Lung (tissue), 12 donors: ENCODE results near the gene TNNC2. TPM values are rescaled to one million over a fixed set of nuclear protein-coding genes. Genes with fewer than 3 reads are reported as not detected.

ENCODE experiments used
- ATAC-seq: fragments of 200-7000 bp; cut with Tn5 transposase; one replicate; pipeline ENCODE4 v1.9.1; 2020; ENCODE audit warnings: moderate number of reproducible peaks; ENCODE audit not compliant: insufficient read depth, low FRiP score
- DNase-seq, 3 donors: peaks; one replicate each; pipeline ENCODE4 v3.0.0-alpha.2; 2013 to 2017
- H3K27ac ChIP-seq, 2 donors: one replicate each; pipeline ENCODE4 v1.5.1; 2013; ENCODE audit warnings: mild to moderate bottlenecking in 2 of 2, moderate library complexity in 2 of 2, control low read depth in 1 of 2, inconsistent platforms in 1 of 2, low read depth in 1 of 2, low read length in 1 of 2
- H3K27me3 ChIP-seq, 3 donors: one replicate each; pipeline ENCODE4 v1.5.1; 2013; ENCODE audit warnings: low read length in 2 of 3; ENCODE audit not compliant: control insufficient read depth in 3 of 3, insufficient read depth in 3 of 3
- H3K36me3 ChIP-seq, 4 donors: one replicate each; pipeline ENCODE4 v1.5.1; 2013; ENCODE audit warnings: low read length in 4 of 4, mild to moderate bottlenecking in 1 of 4, moderate library complexity in 1 of 4; ENCODE audit not compliant: control insufficient read depth in 4 of 4, insufficient read depth in 4 of 4
- H3K4me1 ChIP-seq, 5 donors: one replicate each; pipeline ENCODE4 v1.5.1; 2013; ENCODE audit warnings: low read length in 5 of 5, mild to moderate bottlenecking in 2 of 5, moderate library complexity in 1 of 5; ENCODE audit not compliant: control insufficient read depth in 5 of 5, insufficient read depth in 5 of 5
- H3K4me3 ChIP-seq: one replicate; pipeline ENCODE4 v1.5.1; 2013; ENCODE audit warnings: mild to moderate bottlenecking, control low read depth, moderate library complexity
- H3K9ac ChIP-seq, 2 donors: one replicate each; pipeline ENCODE4 v1.5.1; 2013; ENCODE audit warnings: low read length in 2 of 2, control low read depth in 1 of 2; ENCODE audit not compliant: insufficient read depth in 1 of 2
- H3K9me3 ChIP-seq, 4 donors: one replicate each; pipeline ENCODE4 v1.5.1; 2013; ENCODE audit warnings: low read length in 3 of 4, mild to moderate bottlenecking in 1 of 4, moderate library complexity in 1 of 4; ENCODE audit not compliant: control insufficient read depth in 4 of 4, insufficient read depth in 3 of 4
- CTCF ChIP-seq: IDR thresholded peaks from 2 replicates; pipeline ENCODE4 v1.5.1; 2012; ENCODE audit warnings: mild to moderate bottlenecking; ENCODE audit errors: control extremely low read depth, extremely low read depth
- WGBS, 2 donors: extraction: QIAGEN DNeasy Blood & Tissue Kit; methylation state at CpG; one replicate each; pipeline ENCODE4 v1.1.7; 2013; 5-methylcytosine and 5-hydroxymethylcytosine counted together
- polyA plus RNA-seq, 2 donors: library from polyadenylated mRNA; stranded (reverse); fragments of 200-250 nt; gene quantifications; one replicate each; pipeline ENCODE4 v1.2.1, GENCODE V29; 2013
- total RNA-seq, 2 donors: library from RNA; depleted of rRNA in 1 of 2; stranded (reverse); fragments of >200 nt in 1 of 2; gene quantifications; one replicate each; pipeline ENCODE4 v1.2.1, GENCODE V29; 2014 to 2021
- donor health status: control.
- donor health status: control.
- donor health status: Bipolar disorder and iron deficiency.
- donor health status: healthy.
- donor health status: DM: yes; HTN: yes; CAD: no.

Gene TNNC2
- total and polyA plus RNA-seq, 4 donors: 0.54 to 1.5 (median 1.1) TPM; not detected in 1

DNA sequence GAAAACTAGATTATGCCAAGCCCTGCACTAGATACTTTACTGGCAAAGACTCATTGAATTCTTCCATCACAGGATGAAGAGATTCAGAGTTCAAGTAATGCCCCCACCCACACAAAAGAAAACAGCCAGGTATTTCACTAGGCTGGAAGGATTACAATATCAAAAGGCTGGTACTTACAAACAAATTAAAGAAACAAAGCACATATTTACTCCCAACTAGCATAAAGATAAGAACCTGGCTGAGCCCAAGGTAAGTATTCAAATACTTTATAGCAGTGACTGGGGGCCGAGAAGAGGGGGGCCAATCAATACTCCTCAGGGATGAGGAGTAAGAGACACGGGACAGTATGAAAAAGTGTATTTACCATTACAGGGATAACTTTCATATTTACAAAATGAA is 26.4 kb upstream of the TNNC2 start:
- Histone ChIP-seq H3K27me3 (no peaks in the 10 kb centered on the region), H3K36me3 (peaks cover 2 to 17% (median 10%) of the 10 kb centered on the region in 4 donors), H3K9ac (no peak overlapping the region), H3K4me3 (no peak overlapping the region), H3K27ac (no peak overlapping the region), H3K9me3 (peaks cover 0 to 4% (median 0%) of the 10 kb centered on the region in 4 donors), H3K4me1 (peaks cover 0 to 19% (median 15%) of the 10 kb centered on the region in 5 donors)
- TF ChIP-seq CTCF: no peak
- WGBS, 2 donors: 83 to 95% methylated on average over 2 of the region's 2 CpGs
- ATAC-seq (no peak), DNase-seq (no peak)

- no peak overlapping the region for H3K4me3 ChIP-seq
- WGBS, 2 donors: 96 to 99% methylated on average over 6 of the region's 6 CpGs
Measured at GRCh38 chr20:45852326-45852725, 25.2 kb upstream of the TNNC2 start.

GRCh38 chr20:45851501-45851900 is 24.4 kb upstream of the TNNC2 start:
- Histone ChIP-seq H3K36me3 (peaks cover 2 to 25% (median 14%) of the 10 kb centered on the region in 4 donors), H3K9ac (no peak overlapping the region), H3K27ac (no peak overlapping the region), H3K4me3 (no peak overlapping the region), H3K27me3 (no peaks in the 10 kb centered on the region), H3K9me3 (peaks cover 0 to 6% (median 0%) of the 10 kb centered on the region in 4 donors), H3K4me1 (peaks cover 0 to 12% (median 8%) of the 10 kb centered on the region in 5 donors)
- no peak for TF ChIP-seq CTCF
- DNase-seq (no peak), ATAC-seq (no peak)

More at GRCh38 chr20:45852326-45852725, 25.2 kb upstream of the TNNC2 start:
- H3K27ac ChIP-seq: no peak overlapping the region
- peaks cover 0 to 13% (median 8%) of the 10 kb centered on the region in 5 donors for H3K4me1 ChIP-seq
- no peak for ATAC-seq
- no peak overlapping the region for H3K9ac ChIP-seq
- no peaks in the 10 kb centered on the region for H3K27me3 ChIP-seq
- no peak for TF ChIP-seq CTCF
- H3K36me3 ChIP-seq: peaks cover 2 to 19% (median 14%) of the 10 kb centered on the region in 4 donors
- DNase-seq: no peak
- peaks cover 0 to 6% (median 0%) of the 10 kb centered on the region in 4 donors for H3K9me3 ChIP-seq

GRCh38 chr20:45850926-45851325 is 23.8 kb upstream of the TNNC2 start:
- WGBS, 2 donors: 45 to 93% methylated on average over 1 of the region's 1 CpG
- ATAC-seq (no peak), DNase-seq (no peak)
- Histone ChIP-seq H3K9me3 (peaks cover 0 to 6% (median 0%) of the 10 kb centered on the region in 4 donors), H3K4me3 (no peak overlapping the region), H3K4me1 (peaks cover 0 to 8% (median 3%) of the 10 kb centered on the region in 5 donors), H3K9ac (no peak overlapping the region), H3K36me3 (peaks cover 7 to 30% (median 15%) of the 10 kb centered on the region in 4 donors), H3K27me3 (no peaks in the 10 kb centered on the region), H3K27ac (no peak overlapping the region)
- no peak for TF ChIP-seq CTCF
